Gastrocnemius medialis (tissue), 4 donors: ENCODE results near the gene TACC3. TPM values are rescaled to one million over a fixed set of nuclear protein-coding genes. Genes with fewer than 3 reads are reported as not detected.
A peak's percentile ranks its signal among the peaks of the same experiment; 100 is the strongest.

Experiments used
- ATAC-seq, 2 donors: fragments of 150-250 bp; one replicate each; pipeline ENCODE4 v1.9.1; 2016
- DNase-seq, 2 donors: peaks; one replicate each; pipeline ENCODE4 v3.0.0-alpha.2; 2019
- H3K27ac ChIP-seq, 4 donors: fragments of 200-600 bp; sonication (generic); 1 replicate in 1 of 4; 2 replicates in 3 of 4; pipeline ENCODE4 v1.5.1; 2016 to 2018; ENCODE audit warnings: mild to moderate bottlenecking in 2 of 4, moderate library complexity in 1 of 4
- H3K27me3 ChIP-seq, 3 donors: fragments of 200-600 bp; sonication (generic) in 2 of 3; 1 replicate in 1 of 3; 2 replicates in 2 of 3; pipeline versions ENCODE4 v1.5.1 to v1.6.0; 2016 to 2019; ENCODE audit warnings: mild to moderate bottlenecking in 1 of 3, moderate library complexity in 1 of 3
- H3K36me3 ChIP-seq, 2 donors: fragments of 200-600 bp; sonication (generic) in 1 of 2; one replicate each; pipeline ENCODE4 v1.5.1; 2017 to 2018
- H3K4me1 ChIP-seq, 2 donors: fragments of 200-600 bp; sonication (generic) in 1 of 2; one replicate each; pipeline ENCODE4 v1.5.1; 2016 to 2017; ENCODE audit warnings: mild to moderate bottlenecking in 2 of 2
- H3K4me3 ChIP-seq, 4 donors: fragments of 200-600 bp; sonication (generic) in 3 of 4; 1 replicate in 1 of 4; 2 replicates in 3 of 4; pipeline ENCODE4 v1.5.1; 2016 to 2019; ENCODE audit warnings: mild to moderate bottlenecking in 2 of 4
- H3K9me3 ChIP-seq, 3 donors: fragments of 200-600 bp; sonication (generic) in 2 of 3; 1 replicate in 1 of 3; 2 replicates in 2 of 3; pipeline ENCODE4 v1.5.1; 2016 to 2019
- CTCF ChIP-seq, 5 experiments: fragments of 450-650 bp in 3 of 5; fragments of 200-600 bp in 2 of 5; sonication (generic) in 2 of 5; IDR thresholded peaks in 4 of 5; conservative IDR thresholded peaks in 1 of 5; 1 replicate in 4 of 5; 2 replicates in 1 of 5; pipeline ENCODE4 v1.5.1; 2016 to 2019; ENCODE audit warnings: antibody characterized with exemption in 5 of 5, mild to moderate bottlenecking in 3 of 5, moderate library complexity in 3 of 5
- POLR2A ChIP-seq, 2 donors: fragments of 450-650 bp; IDR thresholded peaks; one replicate each; pipeline ENCODE4 v1.6.1; 2017; ENCODE audit warnings: antibody characterized with exemption in 2 of 2, mild to moderate bottlenecking in 2 of 2, moderate library complexity in 2 of 2
- in situ Hi-C, 4 donors: fragments of 200-750 bp; cut with MboI; loops; one replicate each; pipeline versions ENCODE4 v1.15.0 to v1.8.0; 2017; ENCODE audit warnings: low sequenced_read_pairs in 4 of 4
- intact Hi-C: fragments of 100-400 bp; cut with DNase I; formaldehyde crosslinking; loops from one replicate; pipeline ENCODE4 v1.15.1; 2023; ENCODE audit warnings: low total_unique reads
- total RNA-seq, 4 donors: library from RNA; depleted of rRNA; stranded (reverse); fragments of >200 nt; gene quantifications; one replicate each; pipeline versions ENCODE4 v1.1.0 to v1.2.3, GENCODE V29; 2016

Gene TACC3
- total RNA-seq, 4 donors from 2014 or later, result 1.5 to 3.2 (median 1.9) TPM

- no peak for ATAC-seq
- no peak for DNase-seq
- Histone ChIP-seq H3K27me3 (no peaks in the 10 kb centered on the region), H3K36me3 (no peaks in the 10 kb centered on the region), H3K4me3 (no peak overlapping the region), H3K9me3 (no peaks in the 10 kb centered on the region), H3K27ac (no peak overlapping the region), H3K4me1 (no peaks in the 10 kb centered on the region)
- in situ Hi-C loops, result loop anchor here (10.0 to 25.0 kb wide), 3 partner anchors 140 to 158 kb away; no protein-coding TSS in a partner anchor
- TF ChIP-seq POLR2A (IDR thresholded peaks at IDR 0.05), result no peak
- intact Hi-C loops, result loop anchor here (1.0 to 2.0 kb wide), 2 partner anchors 64 to 152 kb away; no protein-coding TSS in a partner anchor
These were observed 25.7 kb downstream of the TACC3 start for GRCh38 chr4:1746919-1747602.

- Histone ChIP-seq H3K36me3 (no peaks in the 10 kb centered on the region), H3K9me3 (no peaks in the 10 kb centered on the region), H3K4me3 (no peak overlapping the region), H3K4me1 (no peaks in the 10 kb centered on the region), H3K27ac (no peak overlapping the region), H3K27me3 (no peaks in the 10 kb centered on the region)
- in situ Hi-C loops, result loop anchor here (10.0 to 25.0 kb wide), 3 partner anchors 140 to 157 kb away; no protein-coding TSS in a partner anchor
- intact Hi-C loops, result loop anchor here (2.0 kb wide), 1 partner anchor 63 kb away; no protein-coding TSS in a partner anchor
- DNase-seq, result no peak
- TF ChIP-seq POLR2A (IDR thresholded peaks at IDR 0.05), result no peak
- no peak for TF ChIP-seq CTCF (IDR thresholded peaks at IDR 0.05 in 4 of 5, conservative IDR thresholded peaks at IDR 0.05 in 1 of 5)
- ATAC-seq, result no peak
These were observed 26.3 kb downstream of the TACC3 start for GRCh38 chr4:1747603-1747967.

- Histone ChIP-seq H3K27me3 (no peaks in the 10 kb centered on the region), H3K4me3 (no peak overlapping the region), H3K27ac (no peak overlapping the region), H3K9me3 (no peaks in the 10 kb centered on the region), H3K4me1 (no peaks in the 10 kb centered on the region), H3K36me3 (no peaks in the 10 kb centered on the region)
- no peak for DNase-seq
- TF ChIP-seq CTCF (IDR thresholded peaks at IDR 0.05 in 4 of 5, conservative IDR thresholded peaks at IDR 0.05 in 1 of 5) (peak; percentile 32 to 75 (median 71)), POLR2A (IDR thresholded peaks at IDR 0.05) (no peak)
- ATAC-seq, result no peak
- intact Hi-C loops (no loop called here), in situ Hi-C loops (loop anchor here (10.0 to 25.0 kb wide), 3 partner anchors 139 to 156 kb away; no protein-coding TSS in a partner anchor)
These were observed 27.2 kb downstream of the TACC3 start for GRCh38 chr4:1748465-1748995.

GRCh38 chr4:1749370-1749769 is 28.0 kb downstream of the TACC3 start:
- intact Hi-C loops (no loop called here), in situ Hi-C loops (loop anchor here (10.0 to 25.0 kb wide), 3 partner anchors 138 to 155 kb away; no protein-coding TSS in a partner anchor)
- DNase-seq, result no peak

More at GRCh38 chr4:1749370-1749769, 28.0 kb downstream of the TACC3 start:
- Histone ChIP-seq H3K9me3 (no peaks in the 10 kb centered on the region), H3K4me1 (no peaks in the 10 kb centered on the region), H3K27ac (no peak overlapping the region), H3K27me3 (no peaks in the 10 kb centered on the region), H3K4me3 (no peak overlapping the region), H3K36me3 (no peaks in the 10 kb centered on the region)
- ATAC-seq, result no peak
- TF ChIP-seq CTCF (IDR thresholded peaks at IDR 0.05 in 4 of 5, conservative IDR thresholded peaks at IDR 0.05 in 1 of 5), result no peak
